ENCODE measurements around the gene ACIN1.

- TF ChIP-seq CTCF (conservative IDR thresholded peaks at IDR 0.05) (no peak), EZH2 (IDR thresholded peaks at IDR 0.05; ENCODE audit: low read depth) (no peak)
Measured at GRCh38 chr14:23128969-23129758, 34.2 kb upstream of the ACIN1 start.
